C4-2B (cell line): ENCODE results near the gene LTBP1.

Source experiments
- CTCF ChIP-seq: fragments of 450-650 bp; conservative IDR thresholded peaks from 2 replicates; pipeline ENCODE4 v1.5.1; 2017; ENCODE audit warnings: mild to moderate bottlenecking
- ZFX ChIP-seq: fragments of 450-650 bp; IDR thresholded peaks from 2 replicates; pipeline ENCODE4 v1.6.1; 2017

- no peak for TF ChIP-seq CTCF
- no peak for TF ChIP-seq ZFX
These were observed 221.0 kb downstream of the LTBP1 start for GRCh38 chr2:33167622-33168245.
